Cerebellar cortex (tissue), 1 donor: ENCODE data around the gene CRB3.

Experiments
- DNase-seq: peaks from one replicate; pipeline ENCODE4 v3.0.0-alpha.2; 2015; ENCODE audit warnings: low spot score

CRB3 gene

GRCh38 chr19:6466526-6467248 lies 2.6 kb downstream of the CRB3 start:
- DNase-seq: no peak

GRCh38 chr19:6467384-6467783 lies 3.3 kb downstream of the CRB3 start:
- DNase-seq: no peak

GRCh38 chr19:6470173-6470572 lies 6.1 kb downstream of the CRB3 start:
- no peak for DNase-seq

DNA sequence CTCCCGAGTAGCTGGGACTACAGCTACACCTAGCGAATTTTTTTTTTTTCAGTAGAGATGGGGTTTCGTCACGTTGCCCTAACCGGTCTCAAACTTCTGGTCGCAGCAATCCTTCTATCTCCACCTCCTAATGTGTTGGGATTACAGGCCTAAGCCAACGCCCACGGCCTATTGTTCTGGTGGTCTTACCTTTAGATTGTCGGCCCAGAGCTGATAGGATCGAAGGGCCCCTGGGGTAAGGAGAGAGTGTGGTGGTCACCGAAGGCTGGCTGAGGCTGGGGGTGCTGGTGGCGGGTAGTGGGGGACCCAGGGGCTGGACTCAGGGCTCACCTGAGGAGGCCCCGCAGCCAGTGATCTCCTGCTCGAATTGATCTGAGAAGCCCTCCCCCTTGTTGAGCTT lies 7.0 kb downstream of the CRB3 start:
- DNase-seq: no peak

- DNase-seq: no peak
Observed at GRCh38 chr19:6472713-6473112, 8.6 kb downstream of the CRB3 start.

GRCh38 chr19:6473647-6474046 lies 9.6 kb downstream of the CRB3 start:
- DNase-seq: no peak

GRCh38 chr19:6475321-6476108 lies 11.4 kb downstream of the CRB3 start:
- no peak for DNase-seq

- DNase-seq: peak; percentile 82
Observed at GRCh38 chr19:6476155-6476895, 12.3 kb downstream of the CRB3 start.

DNA sequence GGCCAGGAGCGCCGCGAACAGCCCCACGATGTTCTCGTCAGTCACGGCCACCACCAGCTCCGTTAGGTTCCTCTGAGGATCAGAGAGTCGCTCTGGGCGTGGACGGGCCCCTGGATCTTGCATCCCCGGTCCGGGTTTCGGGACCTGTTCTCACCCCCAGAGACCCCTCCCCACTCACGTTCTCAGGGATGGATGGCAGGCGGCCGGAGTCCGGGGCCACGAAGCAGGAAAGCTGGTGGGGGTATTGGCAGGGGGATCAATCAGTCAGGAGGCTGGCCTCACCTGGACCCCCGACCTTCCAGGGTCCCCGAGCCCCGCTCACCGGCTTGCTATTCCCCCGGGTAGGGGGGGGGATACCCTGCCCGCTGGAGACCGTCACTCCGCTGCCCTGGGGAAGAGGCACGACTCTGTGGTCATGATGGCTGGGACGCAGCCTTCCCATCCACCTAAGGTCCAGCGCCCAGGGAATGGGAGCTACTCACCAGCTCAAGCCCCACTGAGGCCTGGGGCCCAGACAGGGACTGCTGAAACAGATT lies 12.9 kb downstream of the CRB3 start:
- no peak for DNase-seq

- DNase-seq: no peak
Observed at GRCh38 chr19:6478815-6479214, 14.7 kb downstream of the CRB3 start.

DNA sequence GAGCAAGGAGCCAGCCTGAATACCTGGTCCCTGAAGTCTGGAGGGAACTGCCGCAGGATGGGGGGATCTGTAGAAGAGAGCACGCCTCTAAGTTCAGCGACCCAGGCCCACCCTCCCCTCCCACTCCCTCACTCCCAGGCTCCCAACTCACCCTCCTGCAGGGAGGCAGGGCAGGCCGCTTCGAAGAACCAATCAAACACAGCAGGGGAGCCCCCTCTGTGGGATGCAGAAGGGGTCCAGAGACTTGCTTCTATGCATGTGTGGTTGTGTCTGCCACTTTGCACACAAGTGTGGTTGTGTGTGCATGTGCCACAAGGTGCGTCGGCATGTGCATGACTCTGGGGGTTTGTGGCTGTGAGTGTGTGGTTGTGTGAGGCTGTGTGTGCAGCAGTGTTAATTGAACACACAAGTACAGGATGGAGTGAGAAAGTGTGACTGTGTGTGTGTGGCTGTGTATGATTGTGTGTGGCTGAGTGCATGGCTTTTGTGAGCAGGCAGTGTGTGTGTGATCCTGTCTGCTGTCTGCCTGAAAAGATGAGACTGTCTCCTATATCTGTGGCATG lies 15.8 kb downstream of the CRB3 start:
- DNase-seq: no peak

DNA sequence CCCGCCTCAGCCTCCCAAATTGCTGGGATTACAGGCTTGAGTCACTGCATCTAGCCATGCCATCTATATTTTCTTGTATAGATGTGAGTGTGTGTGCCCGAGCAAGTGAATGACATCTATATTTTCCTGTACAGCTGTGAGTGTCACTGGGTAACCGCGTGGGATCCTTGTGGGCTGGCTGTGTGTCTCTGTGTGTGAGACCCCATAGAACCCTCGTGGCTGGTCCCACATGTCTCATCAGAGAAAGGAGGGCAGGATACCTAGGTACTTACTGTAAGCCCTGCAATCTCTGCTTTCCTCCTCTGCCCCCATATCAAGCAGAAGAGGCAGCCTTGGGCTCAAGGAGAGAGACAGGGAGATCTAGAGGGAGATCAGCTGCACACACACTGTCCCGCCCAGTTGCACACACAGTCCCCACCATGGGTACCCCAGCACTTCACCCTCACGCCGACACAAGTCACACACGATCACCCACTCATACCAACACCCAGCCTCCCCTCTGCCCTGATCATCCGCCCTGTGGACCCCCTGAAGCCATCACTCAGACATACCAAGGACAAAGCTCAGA lies 16.9 kb downstream of the CRB3 start:
- DNase-seq: no peak

- peak; percentile 31 for DNase-seq
Observed at GRCh38 chr19:6481541-6482342, 17.7 kb downstream of the CRB3 start, which contains the start of gene DENND1C. Gene DENND1C (minus strand): TSS chr19:6481787. CDS start chr19:6481695, 92 bp downstream.

DNA sequence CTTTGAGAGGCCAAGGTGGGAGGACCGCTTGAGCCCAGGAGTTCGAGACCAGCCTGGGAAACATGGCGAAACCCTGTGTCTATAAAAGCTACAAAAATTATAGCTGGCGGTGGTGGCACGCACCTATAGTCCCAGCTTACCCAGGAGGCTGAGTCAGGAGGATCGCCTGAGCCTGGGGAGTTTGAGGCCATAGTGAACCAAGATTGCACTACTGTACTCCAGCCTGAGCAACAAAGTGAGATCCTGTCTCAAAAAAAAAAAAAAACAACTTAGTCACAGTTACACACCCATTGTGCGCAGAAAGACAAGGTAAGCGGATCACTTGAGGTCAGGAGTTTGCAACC lies 18.2 kb downstream of the CRB3 start:
- no peak for DNase-seq

- DNase-seq: no peak
Observed at GRCh38 chr19:6483235-6483634, 19.2 kb downstream of the CRB3 start.

GRCh38 chr19:6484230-6484629 lies 20.2 kb downstream of the CRB3 start:
- no peak for DNase-seq

GRCh38 chr19:6484831-6485230 lies 20.8 kb downstream of the CRB3 start:
- DNase-seq: no peak

DNA sequence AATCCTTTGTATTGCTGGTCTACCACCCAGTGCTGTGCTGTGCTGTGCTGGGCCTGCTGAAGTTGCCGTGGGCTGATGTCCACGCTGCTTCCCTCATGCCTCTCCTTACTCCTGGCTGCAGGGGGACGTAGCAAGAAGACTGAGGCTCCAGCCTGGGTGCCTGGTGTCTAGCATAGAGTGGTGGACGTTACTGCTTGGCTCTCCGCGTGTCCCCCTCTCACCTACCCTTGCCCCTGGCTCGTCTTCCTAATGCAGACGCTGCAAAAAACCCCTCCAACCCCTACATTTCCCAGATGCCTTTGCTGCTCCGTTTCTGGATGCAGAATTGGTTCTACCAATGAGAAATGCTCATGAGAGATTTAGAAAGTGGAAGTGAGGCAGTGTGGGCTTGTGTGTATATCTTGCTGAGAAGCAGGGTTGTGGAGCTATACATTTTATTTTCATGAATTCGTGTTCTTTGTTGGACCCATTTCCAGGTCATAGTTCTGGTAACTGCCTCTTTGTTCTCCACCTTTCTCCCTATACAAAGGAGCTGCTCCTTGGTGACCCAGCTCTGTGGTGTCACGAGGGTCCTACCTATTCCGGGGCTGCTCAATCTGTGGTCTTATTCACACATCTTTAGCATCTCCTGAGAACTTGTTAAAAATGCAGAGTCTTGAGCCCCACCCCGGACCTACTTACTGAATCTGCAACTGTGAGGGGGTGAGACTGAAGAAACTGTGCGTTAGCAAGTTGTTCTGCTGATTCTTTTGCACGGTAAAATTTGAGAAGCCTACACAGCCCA lies 25.4 kb downstream of the CRB3 start:
- DNase-seq: no peak

DNA sequence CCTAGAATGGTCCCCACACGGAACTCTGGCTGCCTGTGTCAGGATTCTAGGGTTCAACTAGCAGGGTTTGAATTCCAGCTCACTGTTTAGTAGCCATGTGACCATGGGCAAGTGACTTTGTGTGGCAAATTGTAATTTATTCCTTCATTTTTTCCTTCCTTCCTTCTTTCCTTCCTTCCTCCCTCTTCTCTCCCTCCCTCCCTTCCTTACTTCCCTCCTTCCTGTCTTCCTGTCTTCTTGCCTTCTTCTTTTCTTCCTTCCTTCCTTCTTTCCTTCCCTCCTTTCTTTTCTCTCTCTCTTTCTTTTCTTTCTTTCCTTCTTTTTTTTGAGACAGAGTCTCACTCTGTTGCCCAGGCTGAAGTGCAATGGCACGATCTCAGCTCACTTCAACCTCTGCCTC lies 26.1 kb downstream of the CRB3 start:
- DNase-seq: no peak
